Measurements from ENCODE around the gene KAT14.
"Not testable (repeated sequence)": the region's sequence is repeated elsewhere in the genome, so short reads cannot be mapped to it uniquely, and the experiment has no call there.

Gene KAT14

GRCh38 chr20:18224968-18225568, 87.4 kb downstream of the KAT14 start:
- no peak for DNase-seq (ENCODE audit: low spot score)

GRCh38 chr20:18225632-18226031, 88.0 kb downstream of the KAT14 start:
- no peak for DNase-seq (ENCODE audit: low spot score)

- not testable (repeated sequence) for DNase-seq (ENCODE audit: low spot score)
These were observed 89.1 kb downstream of the KAT14 start for GRCh38 chr20:18226741-18227140.

- no peak for DNase-seq (ENCODE audit: low spot score)
These were observed 95.8 kb downstream of the KAT14 start for GRCh38 chr20:18233408-18233943.

Data from left forelimb (tissue), 1 donor.